Gastroesophageal sphincter (tissue), 4 donors: ENCODE measurements around the gene NELFB. TPM values are rescaled to one million over a fixed set of nuclear protein-coding genes. Genes with fewer than 3 reads are reported as not detected.
"Not testable (repeated sequence)": the region's sequence is repeated elsewhere in the genome, so short reads cannot be mapped to it uniquely, and the experiment has no call there.

Experiments
- ATAC-seq: fragments of 150-250 bp; one replicate; pipeline ENCODE4 v1.9.1; 2016; ENCODE audit warnings: mild to moderate bottlenecking, moderate library complexity
- H3K27ac ChIP-seq, 4 donors: fragments of 200-600 bp; sonication (generic) in 3 of 4; 1 replicate in 3 of 4; 2 replicates in 1 of 4; pipeline ENCODE4 v1.5.1; 2016 to 2019
- H3K27me3 ChIP-seq: fragments of 200-600 bp; sonication (generic); one replicate; pipeline ENCODE4 v1.5.1; 2019
- H3K36me3 ChIP-seq, 2 donors: fragments of 200-600 bp; sonication (generic); one replicate each; pipeline ENCODE4 v1.5.1; 2019; ENCODE audit warnings: control low read depth in 1 of 2
- H3K4me1 ChIP-seq, 3 donors: fragments of 200-600 bp; sonication (generic); 1 replicate in 2 of 3; 2 replicates in 1 of 3; pipeline ENCODE4 v1.5.1; 2016 to 2019; ENCODE audit warnings: control low read depth in 2 of 3
- H3K4me3 ChIP-seq, 2 donors: fragments of 200-600 bp; sonication (generic); one replicate each; pipeline ENCODE4 v1.5.1; 2019; ENCODE audit warnings: mild to moderate bottlenecking in 1 of 2, moderate library complexity in 1 of 2
- H3K9me3 ChIP-seq, 3 donors: fragments of 200-600 bp; sonication (generic); one replicate each; pipeline ENCODE4 v1.5.1; 2017 to 2019; ENCODE audit warnings: control low read depth in 2 of 3
- CTCF ChIP-seq, 4 experiments: fragments of 200-600 bp in 2 of 4; fragments of 450-650 bp in 2 of 4; sonication (generic) in 1 of 4; IDR thresholded peaks; one replicate each; pipeline ENCODE4 v1.5.1; 2017 to 2019; ENCODE audit warnings: antibody characterized with exemption in 4 of 4, mild to moderate bottlenecking in 2 of 4, moderate library complexity in 2 of 4
- EP300 ChIP-seq: sonication (generic); formaldehyde crosslinking; IDR thresholded peaks from one replicate; pipeline ENCODE4 v1.6.1; 2017; ENCODE audit warnings: antibody characterized with exemption, mild to moderate bottlenecking
- POLR2A ChIP-seq, 2 donors: fragments of 450-650 bp; IDR thresholded peaks; one replicate each; pipeline ENCODE4 v1.6.1; 2017; ENCODE audit warnings: antibody characterized with exemption in 2 of 2, mild to moderate bottlenecking in 2 of 2, moderate library complexity in 1 of 2
- POLR2AphosphoS5 ChIP-seq: sonication (generic); formaldehyde crosslinking; IDR thresholded peaks from one replicate; pipeline ENCODE4 v1.6.1; 2017; ENCODE audit warnings: antibody characterized with exemption
- WGBS, 2 donors: methylation state at CpG; one replicate each; pipeline ENCODE4 v1.1.5; 2018; ENCODE audit warnings: low coverage in 1 of 2; 5-methylcytosine and 5-hydroxymethylcytosine counted together
- total RNA-seq, 4 donors: library from RNA; depleted of rRNA; stranded (reverse); fragments of >200 nt; gene quantifications; one replicate each; pipeline ENCODE4 v1.1.0, GENCODE V29; 2016

The NELFB gene
- total RNA-seq, 4 donors from 2014 or later, result 36.9 to 58.8 (median 45.2) TPM

- TF ChIP-seq POLR2AphosphoS5 (no peak), CTCF (IDR thresholded peaks at IDR 0.05) (no peak), EP300 (no peak), POLR2A (IDR thresholded peaks at IDR 0.05) (no peak)
- Histone ChIP-seq H3K27ac (peak overlapping the region in 1 of 4 donors; percentile 38), H3K9me3 (no peaks in the 10 kb centered on the region), H3K4me1 (peaks cover 0 to 54% (median 29%) of the 10 kb centered on the region in 3 donors), H3K27me3 (peaks cover 43% of the 10 kb centered on the region), H3K4me3 (peak overlapping the region; percentile 15 to 44), H3K36me3 (no peaks in the 10 kb centered on the region)
- 49% methylated on average over 2 of the region's 35 CpGs; no CpG with 5 or more reads in 1 of the 2 donors for WGBS, 2 donors
- ATAC-seq, result no peak
Observed at GRCh38 chr9:137235424-137236237, 19.5 kb upstream of the NELFB start.

- H3K27me3 ChIP-seq, result peaks cover 36% of the 10 kb centered on the region
- H3K9me3 ChIP-seq, result no peaks in the 10 kb centered on the region
- peak overlapping the region; percentile 15 to 44 for H3K4me3 ChIP-seq
- WGBS, 2 donors, result 0% methylated on average over 5 of the region's 31 CpGs; no CpG with 5 or more reads in 1 of the 2 donors
- no peaks in the 10 kb centered on the region for H3K36me3 ChIP-seq
- H3K4me1 ChIP-seq, result peaks cover 0 to 54% (median 29%) of the 10 kb centered on the region in 3 donors
- peak; percentile 11 for ATAC-seq
- H3K27ac ChIP-seq, result peak overlapping the region in 1 of 4 donors; percentile 38
- peak in 3 of 4 experiments; percentile 99 to 100 (median 99) for TF ChIP-seq CTCF (IDR thresholded peaks at IDR 0.05)
- no peak for TF ChIP-seq POLR2A (IDR thresholded peaks at IDR 0.05)
- TF ChIP-seq POLR2AphosphoS5, result peak; percentile 36
- TF ChIP-seq EP300, result no peak
Observed at GRCh38 chr9:137236238-137236935, 18.7 kb upstream of the NELFB start.

GRCh38 chr9:137236936-137237421 lies 18.1 kb upstream of the NELFB start:
- Histone ChIP-seq H3K36me3 (peaks cover 0 to 1% of the 10 kb centered on the region in 2 donors), H3K4me1 (peaks cover 0 to 58% (median 29%) of the 10 kb centered on the region in 3 donors), H3K4me3 (no peak overlapping the region), H3K27me3 (peaks cover 30% of the 10 kb centered on the region), H3K27ac (peak overlapping the region in 2 of 4 donors; percentile 6 to 38), H3K9me3 (no peaks in the 10 kb centered on the region)
- TF ChIP-seq CTCF (IDR thresholded peaks at IDR 0.05) (no peak), EP300 (no peak), POLR2A (IDR thresholded peaks at IDR 0.05) (no peak), POLR2AphosphoS5 (no peak)
- no peak for ATAC-seq
- 57% methylated on average over 1 of the region's 11 CpGs; no CpG with 5 or more reads in 1 of the 2 donors for WGBS, 2 donors

GRCh38 chr9:137237759-137238726 lies 17.1 kb upstream of the NELFB start:
- TF ChIP-seq POLR2AphosphoS5, result no peak
- no peak for TF ChIP-seq POLR2A (IDR thresholded peaks at IDR 0.05)
- TF ChIP-seq EP300, result no peak
- no peak for TF ChIP-seq CTCF (IDR thresholded peaks at IDR 0.05)
- Histone ChIP-seq H3K36me3 (peaks cover 0 to 12% of the 10 kb centered on the region in 2 donors), H3K27me3 (peaks cover 19% of the 10 kb centered on the region), H3K27ac (peak overlapping the region in 2 of 4 donors; percentile 6 to 11), H3K4me3 (no peak overlapping the region), H3K4me1 (peaks cover 0 to 68% (median 40%) of the 10 kb centered on the region in 3 donors), H3K9me3 (no peaks in the 10 kb centered on the region)
- no CpG with 5 or more reads among the region's 13 CpGs for WGBS, 2 donors
- ATAC-seq, result no peak

GRCh38 chr9:137239541-137240200 lies 15.5 kb upstream of the NELFB start:
- Histone ChIP-seq H3K27ac (peak overlapping the region; percentile 77 to 99 (median 96)), H3K36me3 (peaks cover 0 to 22% of the 10 kb centered on the region in 2 donors), H3K4me3 (peak overlapping the region; percentile 67 to 82), H3K4me1 (peaks cover 0 to 85% (median 47%) of the 10 kb centered on the region in 3 donors)
- H3K27me3 ChIP-seq, H3K9me3 ChIP-seq, ATAC-seq: not testable (repeated sequence)
- WGBS, 2 donors, result 23 to 38% methylated on average over 18 to 19 of the region's 27 CpGs
